IPS DF 4.7 (cell line): Measurements from ENCODE around the gene ENO1.
A peak's percentile ranks its signal among the peaks of the same experiment; 100 is the strongest.
"Not testable (repeated sequence)": the region's sequence is repeated elsewhere in the genome, so short reads cannot be mapped to it uniquely, and the experiment has no call there.

ENCODE experiments used
- DNase-seq: peaks from one replicate; pipeline ENCODE4 v3.0.0-alpha.2; 2013; ENCODE audit warnings: low spot score; ENCODE audit errors: extremely low read depth

ENO1 gene

GRCh38 chr1:8897505-8897904, 19.0 kb upstream of the ENO1 start:
- not testable (repeated sequence) for DNase-seq

GRCh38 chr1:8896775-8897174, 18.3 kb upstream of the ENO1 start:
- not testable (repeated sequence) for DNase-seq

- no peak for DNase-seq
These were observed 13.5 kb upstream of the ENO1 start for GRCh38 chr1:8892026-8892425.

GRCh38 chr1:8891401-8891800, 12.9 kb upstream of the ENO1 start:
- no peak for DNase-seq

GRCh38 chr1:8889925-8890785, 11.7 kb upstream of the ENO1 start:
- no peak for DNase-seq

- DNase-seq = no peak
These were observed 10.8 kb upstream of the ENO1 start for GRCh38 chr1:8889103-8889846.

GRCh38 chr1:8886589-8886988, 8.1 kb upstream of the ENO1 start:
- no peak for DNase-seq

GRCh38 chr1:8886031-8886524, 7.6 kb upstream of the ENO1 start:
- not testable (repeated sequence) for DNase-seq

GRCh38 chr1:8884105-8884504, 5.6 kb upstream of the ENO1 start:
- not testable (repeated sequence) for DNase-seq

GRCh38 chr1:8883491-8883890, 5.0 kb upstream of the ENO1 start:
- no peak for DNase-seq

GRCh38 chr1:8879922-8880676, 1.6 kb upstream of the ENO1 start:
- no peak for DNase-seq

GRCh38 chr1:8879464-8879921, 1.0 kb upstream of the ENO1 start:
- DNase-seq = no peak

GRCh38 chr1:8878698-8879463, 395 bp upstream of the ENO1 start:
- no peak for DNase-seq

- DNase-seq = no peak
These were observed 2.4 kb downstream of the ENO1 start for GRCh38 chr1:8876087-8876486.

- DNase-seq = no peak
These were observed 3.1 kb downstream of the ENO1 start for GRCh38 chr1:8875216-8875861.

- no peak for DNase-seq
These were observed 4.0 kb downstream of the ENO1 start for GRCh38 chr1:8874230-8875201.

- DNase-seq = peak; percentile 84
These were observed 4.8 kb downstream of the ENO1 start for GRCh38 chr1:8873506-8874229.

GRCh38 chr1:8873001-8873400, 5.5 kb downstream of the ENO1 start:
- DNase-seq = no peak
